Liver (tissue), 9 donors: ENCODE measurements around the gene ZNF618. TPM values are rescaled to one million over a fixed set of nuclear protein-coding genes. Genes with fewer than 3 reads are reported as not detected.

Experiments used
- DNase-seq: peaks from one replicate; pipeline ENCODE4 v3.0.0-alpha.2; 2017; ENCODE audit warnings: low spot score
- H3K27ac ChIP-seq, 2 donors: one replicate each; pipeline ENCODE4 v1.7.0; 2013; ENCODE audit warnings: inconsistent platforms in 2 of 2, low read length in 2 of 2, control low read depth in 1 of 2, low read depth in 1 of 2, mild to moderate bottlenecking in 1 of 2
- H3K27me3 ChIP-seq, 4 donors: one replicate each; pipeline versions ENCODE4 v1.6.1 to v1.7.0; 2013; ENCODE audit warnings: low read length in 3 of 4, inconsistent platforms in 1 of 4, mild to moderate bottlenecking in 1 of 4, moderate library complexity in 1 of 4; ENCODE audit not compliant: control insufficient read depth in 4 of 4, insufficient read depth in 4 of 4
- H3K36me3 ChIP-seq, 4 donors: one replicate each; pipeline versions ENCODE4 v1.6.1 to v1.7.0; 2013; ENCODE audit warnings: low read length in 3 of 4, mild to moderate bottlenecking in 3 of 4, low read depth in 1 of 4, moderate library complexity in 1 of 4; ENCODE audit not compliant: control insufficient read depth in 4 of 4, insufficient read depth in 3 of 4
- H3K4me1 ChIP-seq, 4 donors: one replicate each; pipeline versions ENCODE4 v1.6.1 to v1.7.0; 2013; ENCODE audit warnings: low read length in 3 of 4, mild to moderate bottlenecking in 3 of 4, moderate library complexity in 1 of 4; ENCODE audit not compliant: control insufficient read depth in 4 of 4, insufficient read depth in 4 of 4
- H3K4me3 ChIP-seq, 3 donors: one replicate each; pipeline versions ENCODE4 v1.6.1 to v1.7.0; 2013; ENCODE audit warnings: low read length in 3 of 3, control low read depth in 1 of 3, low read depth in 1 of 3, mild to moderate bottlenecking in 1 of 3
- H3K9ac ChIP-seq, 2 donors: one replicate each; pipeline ENCODE4 v1.7.0; 2013; ENCODE audit warnings: low read length in 2 of 2, mild to moderate bottlenecking in 2 of 2, moderate library complexity in 2 of 2, control low read depth in 1 of 2, low read depth in 1 of 2
- H3K9me3 ChIP-seq, 4 donors: one replicate each; pipeline versions ENCODE4 v1.6.1 to v1.7.0; 2013; ENCODE audit warnings: low read length in 3 of 4; ENCODE audit not compliant: control insufficient read depth in 4 of 4
- ATF3 ChIP-seq: IDR thresholded peaks from 2 replicates; pipeline ENCODE4 v1.6.1; 2016; ENCODE audit warnings: antibody characterized with exemption
- EGR1 ChIP-seq, 2 donors: IDR thresholded peaks; 2 replicates each; pipeline ENCODE4 v1.6.1; 2016 to 2018; ENCODE audit warnings: antibody characterized with exemption in 2 of 2, low read depth in 2 of 2
- FOXA2 ChIP-seq: IDR thresholded peaks from 2 replicates; pipeline ENCODE4 v1.6.1; 2016; ENCODE audit warnings: antibody characterized with exemption
- HNF4A ChIP-seq, 2 donors: conservative IDR thresholded peaks; 2 replicates each; pipeline ENCODE4 v1.6.1; 2016; ENCODE audit warnings: antibody characterized with exemption in 2 of 2, mild to moderate bottlenecking in 2 of 2
- HNF4G ChIP-seq: IDR thresholded peaks from 2 replicates; pipeline ENCODE4 v1.6.1; 2016; ENCODE audit warnings: antibody characterized with exemption
- NR2F2 ChIP-seq: IDR thresholded peaks from 2 replicates; pipeline ENCODE4 v1.6.1; 2016; ENCODE audit warnings: antibody characterized with exemption
- RXRA ChIP-seq, 2 donors: IDR thresholded peaks; 2 replicates each; pipeline ENCODE4 v1.6.1; 2017 to 2018; ENCODE audit warnings: antibody characterized with exemption in 2 of 2, mild to moderate bottlenecking in 1 of 2
- TAF1 ChIP-seq: conservative IDR thresholded peaks from 2 replicates; pipeline ENCODE4 v1.6.1; 2016; ENCODE audit warnings: antibody characterized with exemption, mild to moderate bottlenecking
- YY1 ChIP-seq: IDR thresholded peaks from 2 replicates; pipeline ENCODE4 v1.6.1; 2016; ENCODE audit warnings: antibody characterized with exemption, mild to moderate bottlenecking
- ZBTB33 ChIP-seq: IDR thresholded peaks from 2 replicates; pipeline ENCODE4 v1.6.1; 2016; ENCODE audit warnings: antibody characterized with exemption
- WGBS: extraction: QIAGEN DNeasy Blood & Tissue Kit; methylation state at CpG from one replicate; pipeline ENCODE4 v1.1.7; 2013; 5-methylcytosine and 5-hydroxymethylcytosine counted together
- polyA plus RNA-seq, 2 donors: library from polyadenylated mRNA; stranded (reverse) in 1 of 2; unstranded in 1 of 2; fragments of 200-250 nt in 1 of 2; fragments of >200 nt in 1 of 2; fragmentation: Nextera tagmentation in 1 of 2; extraction: Ambion mirVana in 1 of 2; gene quantifications; one replicate each; pipeline versions ENCODE4 v1.2.1 to v1.2.3, GENCODE V29; 2013 to 2015
- total RNA-seq, 2 donors: library from RNA; depleted of rRNA; stranded (reverse); fragments of >200 nt; gene quantifications; one replicate each; pipeline ENCODE4 v1.2.3, GENCODE V29; 2014
- donor health status: healthy.
- donor health status: healthy.
- donor health status: healthy.
- donor health status: healthy.
- donor health status: healthy.

ZNF618 gene
- total and polyA plus RNA-seq, 4 donors, result 2.2 to 6.5 (median 3.7) TPM

DNA sequence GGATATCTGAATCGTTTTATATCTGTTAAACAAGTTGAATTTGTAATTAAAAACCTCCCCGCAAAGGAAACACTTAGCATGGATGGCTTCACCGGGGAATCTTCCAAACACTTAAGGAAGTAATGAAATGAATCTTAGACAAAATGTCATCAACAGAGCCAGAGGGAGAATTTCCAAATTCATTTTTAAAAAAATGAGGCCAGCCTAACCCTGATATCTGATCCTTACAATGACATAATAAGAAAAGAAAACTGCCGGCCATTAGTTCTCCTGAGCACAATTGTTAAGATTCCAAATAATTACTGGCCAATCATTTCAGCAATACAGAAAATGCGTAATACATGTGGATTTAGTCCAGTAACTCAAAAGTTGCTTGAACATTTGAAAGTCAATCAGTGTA, 229.1 kb downstream of the ZNF618 start:
- Histone ChIP-seq H3K4me3 (no peak overlapping the region), H3K36me3 (no peaks in the 10 kb centered on the region), H3K9ac (no peak overlapping the region), H3K9me3 (peaks cover 0 to 4% (median 0%) of the 10 kb centered on the region in 4 donors), H3K27ac (no peak overlapping the region), H3K27me3 (no peaks in the 10 kb centered on the region), H3K4me1 (peaks cover 0 to 7% (median 1%) of the 10 kb centered on the region in 4 donors)
- 85% methylated on average over 5 of the region's 5 CpGs for WGBS
- TF ChIP-seq RXRA (IDR thresholded peaks at IDR 0.05) (no peak), NR2F2 (no peak), HNF4A (conservative IDR thresholded peaks at IDR 0.05) (no peak), EGR1 (IDR thresholded peaks at IDR 0.05; ENCODE audit: low read depth in 2 of 2) (no peak), HNF4G (no peak), ZBTB33 (no peak), FOXA2 (no peak), YY1 (no peak), ATF3 (no peak), TAF1 (no peak)
- no peak for DNase-seq

Other genes with a start within 250 kb of the ZNF618 start
- gene AMBP, start 202.0 kb downstream of the ZNF618 start, total RNA-seq, result 1,000 to 10,000 TPM; 3,440 to 3,808 TPM
- gene AMBP, start 202.0 kb downstream of the ZNF618 start, polyA plus RNA-seq, result 1,000 to 10,000 TPM; 5,918 to 6,678 TPM
- 10 to 100 TPM in 1 of 2 donors, 1 to 10 TPM in 1; 3.8 to 11.5 TPM for gene KIF12, start 223.0 kb downstream of the ZNF618 start, total RNA-seq
- 10 to 100 TPM in 1 of 2 donors, 1 to 10 TPM in 1; 2.9 to 11.8 TPM for gene KIF12, start 223.0 kb downstream of the ZNF618 start, polyA plus RNA-seq